K562 (cell line): ENCODE measurements around the gene STX11. TPM values are rescaled to one million over a fixed set of nuclear protein-coding genes. Genes with fewer than 3 reads are reported as not detected.

ENCODE experiments used
- ADNP ChIP-seq: fragments of 200-800 bp; sonication (Bioruptor generic); IDR thresholded peaks from 2 replicates; pipeline ENCODE4 v1.6.1; 2016; ENCODE audit warnings: missing genetic modification characterization, missing compliant biosample characterization
- GTF2E2 ChIP-seq: fragments of 200-800 bp; sonication (Bioruptor generic); IDR thresholded peaks from 2 replicates; pipeline ENCODE4 v1.6.1; 2016; ENCODE audit warnings: missing genetic modification characterization, missing compliant biosample characterization
- HDAC1 ChIP-seq, 2 experiments: fragments of 450-650 bp; IDR thresholded peaks; 2 replicates each; pipeline ENCODE4 v1.6.1; 2016 to 2017; ENCODE audit warnings: inconsistent platforms in 1 of 2, mild to moderate bottlenecking in 1 of 2, moderate library complexity in 1 of 2
- JUND ChIP-seq, 2 experiments: IDR thresholded peaks; 2 replicates in 1 of 2; 3 replicates in 1 of 2; pipeline ENCODE4 v1.6.1; 2011; ENCODE audit warnings: borderline replicate concordance in 2 of 2, low read depth in 2 of 2, low read length in 2 of 2, improper control_type of control experiment in 1 of 2, missing biosample characterization in 1 of 2, missing genetic modification characterization in 1 of 2, missing genetic modification reagents in 1 of 2
- MTA2 ChIP-seq: fragments of 450-650 bp; IDR thresholded peaks from 2 replicates; pipeline ENCODE4 v1.6.1; 2016; ENCODE audit warnings: low read depth
- NONO ChIP-seq, 2 experiments: fragments of 200-400 bp in 1 of 2; fragments of 450-650 bp in 1 of 2; formaldehyde crosslinking in 1 of 2; IDR thresholded peaks; 2 replicates each; pipeline ENCODE4 v1.6.1; 2017; ENCODE audit warnings: low read depth in 2 of 2, mild to moderate bottlenecking in 2 of 2, moderate library complexity in 2 of 2, low read length in 1 of 2
- TARDBP ChIP-seq: fragments of 450-650 bp; IDR thresholded peaks from 2 replicates; pipeline ENCODE4 v1.6.1; 2016
- ZC3H4 ChIP-seq: sonication (generic); formaldehyde crosslinking; IDR thresholded peaks from 2 replicates; pipeline ENCODE4 v1.9.0; 2021; ENCODE audit warnings: missing genetic modification reagents, borderline replicate concordance
- ZNF584 ChIP-seq: fragments of 200-800 bp; sonication (Bioruptor generic); IDR thresholded peaks from 2 replicates; pipeline ENCODE4 v1.6.1; 2016; ENCODE audit warnings: low read depth, mild to moderate bottlenecking, missing genetic modification characterization, missing compliant biosample characterization
- polyA plus RNA-seq, 8 experiments: library from polyadenylated mRNA; depleted of rRNA in 4 of 8; stranded (reverse) in 5 of 8; unstranded in 3 of 8; fragments of >200 nt; fragmentation: Nextera tagmentation in 2 of 8; fragmentation: Illumina TruSeq in 1 of 8; extraction: Ambion mirVana in 2 of 8; extraction: Trizol in 1 of 8; gene quantifications; 2 replicates each; pipeline versions ENCODE4 v1.2.1 to v1.2.3, GENCODE V29; 2011 to 2014; ENCODE audit warnings: inconsistent platforms in 1 of 8, missing spikeins in 1 of 8
- total RNA-seq, 7 experiments: library from RNA; depleted of rRNA in 6 of 7; stranded (reverse); fragments of >200 nt in 6 of 7; fragmentation: Illumina TruSeq in 2 of 7; extraction: Trizol in 2 of 7; gene quantifications; 2 replicates each; pipeline versions ENCODE4 v1.2.1 to v1.2.3, GENCODE V29; 2011 to 2021; ENCODE audit warnings: low replicate concordance in 1 of 7
- TF ChIP-seq, protein P1 (sequence below), 2 experiments: fragments of 150-350 bp in 1 of 2; IDR thresholded peaks; 2 replicates each; pipeline ENCODE4 v1.6.1; 2012 to 2016; ENCODE audit warnings: low read depth in 2 of 2, low read length in 2 of 2, mild to moderate bottlenecking in 1 of 2, moderate library complexity in 1 of 2
- TF ChIP-seq, protein P2 (sequence below): sonication (generic); formaldehyde crosslinking; IDR thresholded peaks from 2 replicates; pipeline ENCODE4 v1.8.0; 2022; ENCODE audit warnings: mild to moderate bottlenecking, missing genetic modification reagents
- TF ChIP-seq, protein P3 (sequence below): IDR thresholded peaks from 2 replicates; pipeline ENCODE4 v1.6.1; 2014; ENCODE audit warnings: antibody characterized with exemption
- TF ChIP-seq, protein P4 (sequence below): fragments of 450-650 bp; formaldehyde crosslinking; IDR thresholded peaks from 2 replicates; pipeline ENCODE4 v1.4.0; 2020; ENCODE audit warnings: mild to moderate bottlenecking, moderate library complexity
- TF ChIP-seq, protein P5 (sequence below): fragments of 250-450 bp; sonication (Bioruptor Pico); IDR thresholded peaks from 2 replicates; pipeline ENCODE4 v1.8.0; 2022; ENCODE audit warnings: moderate library complexity, mild to moderate bottlenecking, inconsistent platforms
- TF ChIP-seq, protein P6 (sequence below): fragments of 450-650 bp; IDR thresholded peaks from 2 replicates; pipeline ENCODE4 v1.7.1; 2018; ENCODE audit warnings: mild to moderate bottlenecking, low read depth; ENCODE audit not compliant: partially characterized antibody

STX11 gene
- total and polyA plus RNA-seq, 9 of the 15 experiments (the other 6 are each of a cell fraction or from before 2014, with no cell fraction given) = 0.06 to 0.73 (median 0.40) TPM

DNA sequence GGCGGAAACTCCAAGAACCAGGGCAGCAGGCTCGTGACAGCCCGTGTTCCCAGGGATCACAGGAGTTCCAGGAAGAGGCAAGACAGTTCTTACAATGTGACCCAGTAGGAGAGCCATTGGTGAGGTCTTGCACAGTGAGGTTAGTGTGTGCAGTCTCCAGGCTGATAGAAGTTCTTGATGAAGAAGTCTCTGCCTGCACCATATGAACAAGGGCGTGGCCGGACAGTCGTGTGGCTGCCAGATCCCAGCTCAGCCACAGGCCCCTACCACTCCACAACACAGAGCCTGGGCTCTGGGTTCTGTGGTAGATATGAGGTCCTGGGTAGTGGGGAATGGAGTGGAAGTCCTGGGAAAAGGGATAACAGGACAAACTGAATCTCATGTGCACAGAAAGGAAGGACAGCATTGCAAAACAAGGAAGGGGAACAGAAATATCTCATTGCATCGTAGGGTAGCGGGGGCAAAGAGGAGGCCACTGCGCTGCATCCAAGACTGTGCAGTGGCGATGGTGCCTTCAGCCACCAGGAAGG lies 65.2 kb downstream of the STX11 start (continued):
- TF ChIP-seq ZNF584 (CRISPR knock-in tag) (no peak), NONO (IDR thresholded peaks at IDR 0.05; ENCODE audit: low read depth in 2 of 2, low read length in 1 of 2) (no peak), TARDBP (no peak), JUND (IDR thresholded peaks at IDR 0.05; ENCODE audit: borderline replicate concordance, low read depth, low read length) (no peak), JUND (tag; IDR thresholded peaks at IDR 0.05; ENCODE audit: borderline replicate concordance, low read depth, low read length) (peak; percentile 17; the same call in 1 of the 3 replicates), ADNP (tag) (no peak), MTA2 (no peak; the same call in 1 of the 2 replicates), HDAC1 (IDR thresholded peaks at IDR 0.05) (no peak), ZC3H4 (CRISPR knock-in tag) (no peak), GTF2E2 (tag) (no peak)
- TF ChIP-seq, protein P1, sequence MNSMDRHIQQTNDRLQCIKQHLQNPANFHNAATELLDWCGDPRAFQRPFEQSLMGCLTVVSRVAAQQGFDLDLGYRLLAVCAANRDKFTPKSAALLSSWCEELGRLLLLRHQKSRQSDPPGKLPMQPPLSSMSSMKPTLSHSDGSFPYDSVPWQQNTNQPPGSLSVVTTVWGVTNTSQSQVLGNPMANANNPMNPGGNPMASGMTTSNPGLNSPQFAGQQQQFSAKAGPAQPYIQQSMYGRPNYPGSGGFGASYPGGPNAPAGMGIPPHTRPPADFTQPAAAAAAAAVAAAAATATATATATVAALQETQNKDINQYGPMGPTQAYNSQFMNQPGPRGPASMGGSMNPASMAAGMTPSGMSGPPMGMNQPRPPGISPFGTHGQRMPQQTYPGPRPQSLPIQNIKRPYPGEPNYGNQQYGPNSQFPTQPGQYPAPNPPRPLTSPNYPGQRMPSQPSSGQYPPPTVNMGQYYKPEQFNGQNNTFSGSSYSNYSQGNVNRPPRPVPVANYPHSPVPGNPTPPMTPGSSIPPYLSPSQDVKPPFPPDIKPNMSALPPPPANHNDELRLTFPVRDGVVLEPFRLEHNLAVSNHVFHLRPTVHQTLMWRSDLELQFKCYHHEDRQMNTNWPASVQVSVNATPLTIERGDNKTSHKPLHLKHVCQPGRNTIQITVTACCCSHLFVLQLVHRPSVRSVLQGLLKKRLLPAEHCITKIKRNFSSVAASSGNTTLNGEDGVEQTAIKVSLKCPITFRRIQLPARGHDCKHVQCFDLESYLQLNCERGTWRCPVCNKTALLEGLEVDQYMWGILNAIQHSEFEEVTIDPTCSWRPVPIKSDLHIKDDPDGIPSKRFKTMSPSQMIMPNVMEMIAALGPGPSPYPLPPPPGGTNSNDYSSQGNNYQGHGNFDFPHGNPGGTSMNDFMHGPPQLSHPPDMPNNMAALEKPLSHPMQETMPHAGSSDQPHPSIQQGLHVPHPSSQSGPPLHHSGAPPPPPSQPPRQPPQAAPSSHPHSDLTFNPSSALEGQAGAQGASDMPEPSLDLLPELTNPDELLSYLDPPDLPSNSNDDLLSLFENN (IDR thresholded peaks at IDR 0.05; ENCODE audit: low read depth in 2 of 2, low read length in 2 of 2) = no peak
- TF ChIP-seq, protein P2, sequence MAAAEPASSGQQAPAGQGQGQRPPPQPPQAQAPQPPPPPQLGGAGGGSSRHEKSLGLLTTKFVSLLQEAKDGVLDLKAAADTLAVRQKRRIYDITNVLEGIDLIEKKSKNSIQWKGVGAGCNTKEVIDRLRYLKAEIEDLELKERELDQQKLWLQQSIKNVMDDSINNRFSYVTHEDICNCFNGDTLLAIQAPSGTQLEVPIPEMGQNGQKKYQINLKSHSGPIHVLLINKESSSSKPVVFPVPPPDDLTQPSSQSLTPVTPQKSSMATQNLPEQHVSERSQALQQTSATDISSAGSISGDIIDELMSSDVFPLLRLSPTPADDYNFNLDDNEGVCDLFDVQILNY = peak; percentile 71; the same call in 1 of the 2 replicates
- TF ChIP-seq, protein P3, sequence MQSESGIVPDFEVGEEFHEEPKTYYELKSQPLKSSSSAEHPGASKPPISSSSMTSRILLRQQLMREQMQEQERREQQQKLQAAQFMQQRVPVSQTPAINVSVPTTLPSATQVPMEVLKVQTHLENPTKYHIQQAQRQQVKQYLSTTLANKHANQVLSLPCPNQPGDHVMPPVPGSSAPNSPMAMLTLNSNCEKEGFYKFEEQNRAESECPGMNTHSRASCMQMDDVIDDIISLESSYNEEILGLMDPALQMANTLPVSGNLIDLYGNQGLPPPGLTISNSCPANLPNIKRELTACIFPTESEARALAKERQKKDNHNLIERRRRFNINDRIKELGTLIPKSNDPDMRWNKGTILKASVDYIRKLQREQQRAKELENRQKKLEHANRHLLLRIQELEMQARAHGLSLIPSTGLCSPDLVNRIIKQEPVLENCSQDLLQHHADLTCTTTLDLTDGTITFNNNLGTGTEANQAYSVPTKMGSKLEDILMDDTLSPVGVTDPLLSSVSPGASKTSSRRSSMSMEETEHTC = no peak
- TF ChIP-seq, protein P4, sequence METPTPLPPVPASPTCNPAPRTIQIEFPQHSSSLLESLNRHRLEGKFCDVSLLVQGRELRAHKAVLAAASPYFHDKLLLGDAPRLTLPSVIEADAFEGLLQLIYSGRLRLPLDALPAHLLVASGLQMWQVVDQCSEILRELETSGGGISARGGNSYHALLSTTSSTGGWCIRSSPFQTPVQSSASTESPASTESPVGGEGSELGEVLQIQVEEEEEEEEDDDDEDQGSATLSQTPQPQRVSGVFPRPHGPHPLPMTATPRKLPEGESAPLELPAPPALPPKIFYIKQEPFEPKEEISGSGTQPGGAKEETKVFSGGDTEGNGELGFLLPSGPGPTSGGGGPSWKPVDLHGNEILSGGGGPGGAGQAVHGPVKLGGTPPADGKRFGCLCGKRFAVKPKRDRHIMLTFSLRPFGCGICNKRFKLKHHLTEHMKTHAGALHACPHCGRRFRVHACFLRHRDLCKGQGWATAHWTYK (CRISPR knock-in tag) = no peak
- TF ChIP-seq, protein P5, sequence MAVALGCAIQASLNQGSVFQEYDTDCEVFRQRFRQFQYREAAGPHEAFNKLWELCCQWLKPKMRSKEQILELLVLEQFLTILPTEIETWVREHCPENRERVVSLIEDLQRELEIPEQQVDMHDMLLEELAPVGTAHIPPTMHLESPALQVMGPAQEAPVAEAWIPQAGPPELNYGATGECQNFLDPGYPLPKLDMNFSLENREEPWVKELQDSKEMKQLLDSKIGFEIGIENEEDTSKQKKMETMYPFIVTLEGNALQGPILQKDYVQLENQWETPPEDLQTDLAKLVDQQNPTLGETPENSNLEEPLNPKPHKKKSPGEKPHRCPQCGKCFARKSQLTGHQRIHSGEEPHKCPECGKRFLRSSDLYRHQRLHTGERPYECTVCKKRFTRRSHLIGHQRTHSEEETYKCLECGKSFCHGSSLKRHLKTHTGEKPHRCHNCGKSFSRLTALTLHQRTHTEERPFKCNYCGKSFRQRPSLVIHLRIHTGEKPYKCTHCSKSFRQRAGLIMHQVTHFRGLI (CRISPR knock-in tag) = no peak
- TF ChIP-seq, protein P6, sequence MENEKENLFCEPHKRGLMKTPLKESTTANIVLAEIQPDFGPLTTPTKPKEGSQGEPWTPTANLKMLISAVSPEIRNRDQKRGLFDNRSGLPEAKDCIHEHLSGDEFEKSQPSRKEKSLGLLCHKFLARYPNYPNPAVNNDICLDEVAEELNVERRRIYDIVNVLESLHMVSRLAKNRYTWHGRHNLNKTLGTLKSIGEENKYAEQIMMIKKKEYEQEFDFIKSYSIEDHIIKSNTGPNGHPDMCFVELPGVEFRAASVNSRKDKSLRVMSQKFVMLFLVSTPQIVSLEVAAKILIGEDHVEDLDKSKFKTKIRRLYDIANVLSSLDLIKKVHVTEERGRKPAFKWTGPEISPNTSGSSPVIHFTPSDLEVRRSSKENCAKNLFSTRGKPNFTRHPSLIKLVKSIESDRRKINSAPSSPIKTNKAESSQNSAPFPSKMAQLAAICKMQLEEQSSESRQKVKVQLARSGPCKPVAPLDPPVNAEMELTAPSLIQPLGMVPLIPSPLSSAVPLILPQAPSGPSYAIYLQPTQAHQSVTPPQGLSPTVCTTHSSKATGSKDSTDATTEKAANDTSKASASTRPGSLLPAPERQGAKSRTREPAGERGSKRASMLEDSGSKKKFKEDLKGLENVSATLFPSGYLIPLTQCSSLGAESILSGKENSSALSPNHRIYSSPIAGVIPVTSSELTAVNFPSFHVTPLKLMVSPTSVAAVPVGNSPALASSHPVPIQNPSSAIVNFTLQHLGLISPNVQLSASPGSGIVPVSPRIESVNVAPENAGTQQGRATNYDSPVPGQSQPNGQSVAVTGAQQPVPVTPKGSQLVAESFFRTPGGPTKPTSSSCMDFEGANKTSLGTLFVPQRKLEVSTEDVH = no peak
